Measurements from ENCODE around the gene FGF14. TPM values are rescaled to one million over a fixed set of nuclear protein-coding genes. Genes with fewer than 3 reads are reported as not detected.

The FGF14 gene
- total and polyA plus RNA-seq, 2 donors (not counting 3 experiments of a cell fraction or from before 2014, with no cell fraction given) = not detected

- ChIA-PET CTCF (interaction anchor here (0.7 kb wide), 1 partner anchor 300 kb away, joined by 4 read pairs; no protein-coding TSS in a partner anchor), POLR2A (interaction anchor here (0.7 kb wide), 1 partner anchor 420 kb away, joined by 5 read pairs; no protein-coding TSS in a partner anchor)
- no TSS peak for BruUV-seq (replicated peaks)
- H4K20me1 ChIP-seq (replicated peaks; ENCODE audit: control insufficient read depth, extremely low read depth, insufficient read depth, low read length) = no peaks in the 10 kb centered on the region
- peaks cover 6 to 10% of the 10 kb centered on the region in 2 experiments for H3K27me3 ChIP-seq (ENCODE audit: control insufficient read depth in 2 of 2, insufficient read depth in 2 of 2, low read length in 2 of 2)
- H3K9me1 ChIP-seq (replicated peaks; ENCODE audit: control insufficient read depth, extremely low read depth, insufficient read depth, low read length) = no peaks in the 10 kb centered on the region
- peaks cover 4% of the 10 kb centered on the region for H3K4me1 ChIP-seq (ENCODE audit: control insufficient read depth, extremely low read depth, insufficient read depth, low read length)
- dilution Hi-C loops (cut with MboI; ENCODE audit: extremely low pct_ligation_motif_present, low sequenced_read_pairs) (no loop called here), intact Hi-C loops (cut with micrococcal nuclease) (no loop called here)
- no peak for DNase-seq (ENCODE audit: low read depth, low spot score)
- no peaks in the 10 kb centered on the region for H3K36me3 ChIP-seq (ENCODE audit: control insufficient read depth in 2 of 2, extremely low read depth in 1 of 2, insufficient read depth in 2 of 2, low read length in 2 of 2)
- H3K9ac ChIP-seq (replicated peaks; ENCODE audit: extremely low read depth, insufficient read depth, low read length) = no peak overlapping the region
- no peaks in the 10 kb centered on the region for H3K9me3 ChIP-seq (replicated peaks; ENCODE audit: control insufficient read depth, insufficient read depth, low read length)
- H2AFZ ChIP-seq (ENCODE audit: low read depth, low read length) = no peak overlapping the region
- no peak overlapping the region for H3K4me2 ChIP-seq (ENCODE audit: insufficient read depth, low read length)
- no peak overlapping the region for H3K27ac ChIP-seq (ENCODE audit: insufficient read depth, low read depth, low read length)
- no peaks in the 10 kb centered on the region for H3K79me2 ChIP-seq (ENCODE audit: control insufficient read depth, insufficient read depth, low read length)
- TF ChIP-seq JUN (IDR thresholded peaks at IDR 0.05; ENCODE audit: borderline replicate concordance, insufficient read depth, insufficient read length, low read depth) (no peak), GATA2 (IDR thresholded peaks at IDR 0.05; ENCODE audit: insufficient read depth, insufficient read length, low read depth, low read length) (no peak), POLR2AphosphoS5 (IDR thresholded peaks at IDR 0.05; ENCODE audit: insufficient read depth, low read depth, low read length) (no peak), FOS (IDR thresholded peaks at IDR 0.05; ENCODE audit: borderline replicate concordance, insufficient read depth, low read length) (no peak), EZH2 (IDR thresholded peaks at IDR 0.05; ENCODE audit: borderline replicate concordance, low read depth, low read length, severe bottlenecking) (no peak), MAX (IDR thresholded peaks at IDR 0.05; ENCODE audit: insufficient read depth, insufficient read length) (no peak), POLR2A (IDR thresholded peaks at IDR 0.05; ENCODE audit: low read depth, low read length) (no peak), CTCF (IDR thresholded peaks at IDR 0.05; ENCODE audit: extremely low read depth in 1 of 2, insufficient read depth in 1 of 2, low read depth in 1 of 2, low read length in 2 of 2) (no peak)
- H3K4me3 ChIP-seq (replicated peaks in 1 of 3; ENCODE audit: insufficient read depth in 1 of 3, low read depth in 1 of 3, low read length in 3 of 3) = no peak overlapping the region
- FAIRE-seq = no peak
Measured at GRCh38 chr13:101775267-101775666, 626.6 kb downstream of the FGF14 start.
